C4-2B (cell line): ENCODE results near the gene TAP2.

Source experiments
- CTCF ChIP-seq: fragments of 450-650 bp; conservative IDR thresholded peaks from 2 replicates; pipeline ENCODE4 v1.5.1; 2017; ENCODE audit warnings: mild to moderate bottlenecking
- ZFX ChIP-seq: fragments of 450-650 bp; IDR thresholded peaks from 2 replicates; pipeline ENCODE4 v1.6.1; 2017

GRCh38 chr6:32867022-32867477 is 28.5 kb upstream of the TAP2 start:
- TF ChIP-seq CTCF (no peak), ZFX (no peak)
